Measurements from ENCODE around the gene ANKK1. TPM values are rescaled to one million over a fixed set of nuclear protein-coding genes. Genes with fewer than 3 reads are reported as not detected.

Gene ANKK1
- total and polyA plus RNA-seq, 10 of the 15 experiments (the other 5 are each of a cell fraction or from before 2014, with no cell fraction given), result not detected

DNA sequence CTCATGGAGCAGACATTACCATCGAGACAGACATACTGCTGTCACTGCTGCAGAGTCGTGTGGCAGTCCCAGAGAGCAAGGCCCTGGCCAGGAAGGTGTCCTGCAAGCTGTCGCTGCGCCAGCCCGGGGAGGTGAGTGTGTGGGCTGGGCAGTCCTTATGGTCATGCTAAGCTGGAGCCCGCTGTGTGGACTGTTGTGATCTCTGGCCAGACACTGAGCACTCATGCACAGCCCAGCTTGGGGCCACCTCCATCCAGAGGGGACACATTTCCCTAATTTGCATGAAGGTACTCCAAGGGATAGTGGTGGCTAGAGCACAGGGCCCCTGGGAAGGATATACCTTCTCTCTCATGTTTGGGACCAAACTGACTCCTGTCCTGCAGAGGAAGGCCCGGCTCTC is 9.6 kb downstream of the ANKK1 start (continued):
- TF ChIP-seq E2F8 (IDR thresholded peaks at IDR 0.05; ENCODE audit: low read depth, partially characterized antibody), result no peak

GRCh38 chr11:113397821-113398220 is 10.2 kb downstream of the ANKK1 start:
- H3K4me3 ChIP-seq, result no peak overlapping the region
- H2AFZ ChIP-seq (ENCODE audit: control insufficient read depth, low read depth, low read length), result no peak overlapping the region
- no peak overlapping the region for H3K4me2 ChIP-seq (ENCODE audit: control insufficient read depth, insufficient read depth)
- no peak for DNase-seq (ENCODE audit: low read depth, low spot score)
- RAD21 ChIA-PET (ENCODE audit: unreplicated experiment), result no interaction called here
- intact Hi-C loops (cut with micrococcal nuclease; ENCODE audit: unreplicated experiment), result no loop called here
- in situ Hi-C loops (cut with MboI), result no loop called here
- H4K20me1 ChIP-seq (ENCODE audit: control insufficient read depth, insufficient read depth), result no peaks in the 10 kb centered on the region
- POLR2A ChIA-PET, result no interaction called here
- H3K27ac ChIP-seq (ENCODE audit: control insufficient read depth, insufficient read depth), result no peak overlapping the region
- H3K9me3 ChIP-seq (replicated peaks; ENCODE audit: control insufficient read depth, insufficient read depth, low read length), result no peaks in the 10 kb centered on the region
- H3K36me3 ChIP-seq (ENCODE audit: control insufficient read depth in 2 of 2, insufficient read depth in 2 of 2, low read length in 1 of 2), result no peaks in the 10 kb centered on the region
- H3K9ac ChIP-seq (ENCODE audit: control insufficient read depth, insufficient read depth, low read length), result no peak overlapping the region
- no peaks in the 10 kb centered on the region for H3K4me1 ChIP-seq (ENCODE audit: control insufficient read depth, insufficient read depth, low read length)
- no peaks in the 10 kb centered on the region for H3K79me2 ChIP-seq (ENCODE audit: control insufficient read depth, insufficient read depth, low read length)
- H3K27me3 ChIP-seq (replicated peaks in 1 of 2; ENCODE audit: control insufficient read depth in 2 of 2, insufficient read depth in 2 of 2, low read length in 1 of 2), result peaks cover 0 to 2% of the 10 kb centered on the region in 2 experiments; a peak in 2 of 4 replicates
- no peak for FAIRE-seq
- BruUV-seq (replicated peaks), result no TSS peak
- SMC1A ChIA-PET (ENCODE audit: uncharacterized antibody, unreplicated experiment), result no interaction called here
- CTCF ChIA-PET, result no interaction called here
- WGBS (ENCODE audit: insufficient coverage, insufficient replicate concordance, low lambda C conversion rate, missing lambda C conversion rate), result 53% methylated on average over 4 of the region's 4 CpGs
- TF ChIP-seq ZNF622 (IDR thresholded peaks at IDR 0.05) (no peak), MEF2B (IDR thresholded peaks at IDR 0.05; ENCODE audit: partially characterized antibody, poor library complexity, severe bottlenecking) (no peak), SPI1 (IDR thresholded peaks at IDR 0.05; ENCODE audit: borderline replicate concordance, insufficient read depth, low read depth, low read length) (no peak), IKZF1 (conservative IDR thresholded peaks at IDR 0.05) (no peak)
- no peak for ATAC-seq

All from GM12878 (cell line).